MM.1S (cell line): ENCODE results near the gene KRTAP20-3.

Experiments used
- DNase-seq: peaks from one replicate; pipeline ENCODE4 v3.0.0-alpha.2; 2015
- H2AFZ ChIP-seq: fragments of 300-600 bp; sonication (generic); 2 replicates; pipeline ENCODE4 v1.6.0; 2016; ENCODE audit warnings: antibody characterized with exemption, low read length
- H3F3A ChIP-seq: fragments of 300-600 bp; sonication (generic); 2 replicates; pipeline ENCODE4 v1.6.1; 2016; ENCODE audit warnings: mild to moderate bottlenecking, antibody characterized with exemption, low read length, moderate library complexity, mixed read lengths; ENCODE audit not compliant: insufficient read depth
- H3K27ac ChIP-seq: fragments of 300-600 bp; sonication (generic); 2 replicates; pipeline ENCODE4 v1.5.1; 2016; ENCODE audit warnings: mild to moderate bottlenecking, low read length
- H3K27me3 ChIP-seq: fragments of 300-600 bp; sonication (generic); replicated peaks from 2 replicates; pipeline ENCODE4 v1.6.0; 2016; ENCODE audit warnings: low read length; ENCODE audit not compliant: insufficient read depth
- H3K36me3 ChIP-seq: fragments of 300-600 bp; sonication (generic); replicated peaks from 2 replicates; pipeline ENCODE4 v1.6.1; 2016; ENCODE audit warnings: mild to moderate bottlenecking, low read length, mixed read lengths; ENCODE audit not compliant: insufficient read depth
- H3K4me1 ChIP-seq: fragments of 300-600 bp; sonication (generic); 2 replicates; pipeline ENCODE4 v1.6.1; 2016; ENCODE audit warnings: low read length, mixed read lengths
- H3K4me2 ChIP-seq: fragments of 300-600 bp; sonication (generic); 2 replicates; pipeline ENCODE4 v1.6.0; 2016; ENCODE audit warnings: low read depth, low read length
- H3K4me3 ChIP-seq: fragments of 300-600 bp; sonication (generic); 2 replicates; pipeline ENCODE4 v1.5.1; 2016; ENCODE audit warnings: low read length, mixed read lengths
- H3K79me2 ChIP-seq: fragments of 300-600 bp; sonication (generic); 2 replicates; pipeline ENCODE4 v1.6.1; 2016; ENCODE audit warnings: mixed run types, low read length, mixed read lengths
- H3K9ac ChIP-seq: fragments of 300-600 bp; sonication (generic); 2 replicates; pipeline ENCODE4 v1.6.1; 2016; ENCODE audit warnings: low read length, mixed read lengths
- H3K9me2 ChIP-seq: fragments of 300-600 bp; sonication (generic); replicated peaks from 2 replicates; pipeline ENCODE4 v1.6.1; 2016; ENCODE audit warnings: mild to moderate bottlenecking, low read length, mixed read lengths; ENCODE audit not compliant: insufficient read depth
- H3K9me3 ChIP-seq: fragments of 300-600 bp; sonication (generic); replicated peaks from 2 replicates; pipeline ENCODE4 v1.6.1; 2016; ENCODE audit warnings: mild to moderate bottlenecking, low read length, mixed read lengths; ENCODE audit not compliant: insufficient read depth
- H4K20me1 ChIP-seq: fragments of 300-600 bp; sonication (generic); 2 replicates; pipeline ENCODE4 v1.6.1; 2016; ENCODE audit warnings: mild to moderate bottlenecking, low read length, moderate library complexity, mixed read lengths; ENCODE audit not compliant: insufficient read depth
- EZH2 ChIP-seq: fragments of 300-600 bp; sonication (generic); optimal IDR thresholded peaks from 2 replicates; pipeline ENCODE3; 2017; ENCODE audit warnings: low read depth, mild to moderate bottlenecking, antibody characterized with exemption, low read length, mixed read lengths
- EZH2phosphoT487 ChIP-seq: fragments of 300-600 bp; sonication (generic); IDR thresholded peaks from 2 replicates; pipeline ENCODE4 v1.6.1; 2018; ENCODE audit warnings: antibody characterized with exemption, low read length
- TF ChIP-seq, protein P1 (sequence below): fragments of 300-600 bp; sonication (generic); IDR thresholded peaks from 2 replicates; pipeline ENCODE4 v1.5.1; 2016; ENCODE audit warnings: antibody characterized with exemption, low read length, mixed read lengths

Gene KRTAP20-3

DNA sequence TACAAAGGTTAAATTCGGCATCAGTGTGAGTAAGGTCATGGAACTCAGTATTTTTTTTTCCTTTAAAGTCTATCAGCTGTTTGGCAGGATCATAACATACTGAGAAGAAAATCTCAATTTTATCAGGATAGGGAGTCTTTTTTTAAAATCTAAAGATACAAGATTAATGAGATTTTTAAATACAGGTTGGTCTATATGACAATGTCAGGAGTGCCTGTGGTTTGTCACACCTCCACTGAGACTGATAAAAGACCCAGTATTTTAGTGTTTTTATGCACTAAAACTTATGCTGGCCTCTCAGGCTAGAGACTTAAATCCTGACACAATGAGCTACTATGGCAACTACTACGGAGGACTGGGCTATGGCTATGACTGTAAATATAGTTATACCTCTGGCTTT lies at the start of gene KRTAP20-3:
TSS of gene KRTAP20-3 (plus strand) at position 301 of the 400 bp plus-strand sequence.
- H3K4me2 ChIP-seq: no peak within 1 kb of the TSS
- H3K79me2 ChIP-seq: no peaks in the 10 kb centered on the region
- no peaks in the 10 kb centered on the region for H3K36me3 ChIP-seq
- H3K27ac ChIP-seq: no peak within 1 kb of the TSS
- H3K27me3 ChIP-seq: no peaks in the 10 kb centered on the region
- no peaks in the 10 kb centered on the region for H3K9me2 ChIP-seq
- H3K4me3 ChIP-seq: no peak within 1 kb of the TSS
- DNase-seq: no peak
- no peaks in the 10 kb centered on the region for H4K20me1 ChIP-seq
- H3F3A ChIP-seq: no peaks in the 10 kb centered on the region
- H3K9me3 ChIP-seq: no peaks in the 10 kb centered on the region
- TF ChIP-seq, protein P1, sequence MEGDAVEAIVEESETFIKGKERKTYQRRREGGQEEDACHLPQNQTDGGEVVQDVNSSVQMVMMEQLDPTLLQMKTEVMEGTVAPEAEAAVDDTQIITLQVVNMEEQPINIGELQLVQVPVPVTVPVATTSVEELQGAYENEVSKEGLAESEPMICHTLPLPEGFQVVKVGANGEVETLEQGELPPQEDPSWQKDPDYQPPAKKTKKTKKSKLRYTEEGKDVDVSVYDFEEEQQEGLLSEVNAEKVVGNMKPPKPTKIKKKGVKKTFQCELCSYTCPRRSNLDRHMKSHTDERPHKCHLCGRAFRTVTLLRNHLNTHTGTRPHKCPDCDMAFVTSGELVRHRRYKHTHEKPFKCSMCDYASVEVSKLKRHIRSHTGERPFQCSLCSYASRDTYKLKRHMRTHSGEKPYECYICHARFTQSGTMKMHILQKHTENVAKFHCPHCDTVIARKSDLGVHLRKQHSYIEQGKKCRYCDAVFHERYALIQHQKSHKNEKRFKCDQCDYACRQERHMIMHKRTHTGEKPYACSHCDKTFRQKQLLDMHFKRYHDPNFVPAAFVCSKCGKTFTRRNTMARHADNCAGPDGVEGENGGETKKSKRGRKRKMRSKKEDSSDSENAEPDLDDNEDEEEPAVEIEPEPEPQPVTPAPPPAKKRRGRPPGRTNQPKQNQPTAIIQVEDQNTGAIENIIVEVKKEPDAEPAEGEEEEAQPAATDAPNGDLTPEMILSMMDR: no peak
- TF ChIP-seq EZH2phosphoT487: no peak
- TF ChIP-seq EZH2: no peak
- H3K4me1 ChIP-seq: no peaks in the 10 kb centered on the region
- H3K9ac ChIP-seq: no peak within 1 kb of the TSS
- no peak within 1 kb of the TSS for H2AFZ ChIP-seq

DNA sequence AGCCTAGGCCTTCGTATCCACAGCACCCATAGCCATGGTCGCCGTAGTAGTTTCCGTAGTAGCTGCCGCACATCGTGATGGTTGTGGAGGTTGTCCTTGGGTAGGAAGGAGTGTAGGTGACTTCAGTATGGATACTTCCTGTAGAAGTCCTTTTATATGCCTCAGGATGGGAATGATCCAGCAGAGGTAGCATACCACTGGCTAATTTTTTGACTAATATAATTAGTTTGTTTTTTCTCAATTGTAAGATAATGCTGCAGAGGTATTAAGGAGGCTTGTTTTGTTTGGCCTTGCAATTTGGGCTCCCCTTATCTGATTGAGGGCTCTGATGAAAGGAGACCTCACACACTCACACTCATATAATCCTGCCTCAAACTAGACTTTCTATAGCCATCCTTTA lies 43.9 kb upstream of the KRTAP20-3 start, which contains the start of gene KRTAP6-2:
TSS of gene KRTAP6-2 (minus strand) at position 101 of the 400 bp plus-strand sequence. CDS start at position 73, 28 bp downstream.
- Histone ChIP-seq H3K36me3 (no peaks in the 10 kb centered on the region), H3K4me2 (no peak within 1 kb of the TSS), H3K4me3 (no peak within 1 kb of the TSS), H3K9me2 (no peaks in the 10 kb centered on the region), H3K9ac (no peak within 1 kb of the TSS), H3K27ac (no peak within 1 kb of the TSS), H3K27me3 (no peaks in the 10 kb centered on the region), H3K79me2 (no peaks in the 10 kb centered on the region), H3K4me1 (no peaks in the 10 kb centered on the region), H4K20me1 (no peaks in the 10 kb centered on the region), H2AFZ (no peak within 1 kb of the TSS), H3F3A (no peaks in the 10 kb centered on the region), H3K9me3 (no peaks in the 10 kb centered on the region)
- no peak for DNase-seq
- TF ChIP-seq EZH2phosphoT487 (no peak), EZH2 (no peak)
- TF ChIP-seq, protein P1: no peak

DNA sequence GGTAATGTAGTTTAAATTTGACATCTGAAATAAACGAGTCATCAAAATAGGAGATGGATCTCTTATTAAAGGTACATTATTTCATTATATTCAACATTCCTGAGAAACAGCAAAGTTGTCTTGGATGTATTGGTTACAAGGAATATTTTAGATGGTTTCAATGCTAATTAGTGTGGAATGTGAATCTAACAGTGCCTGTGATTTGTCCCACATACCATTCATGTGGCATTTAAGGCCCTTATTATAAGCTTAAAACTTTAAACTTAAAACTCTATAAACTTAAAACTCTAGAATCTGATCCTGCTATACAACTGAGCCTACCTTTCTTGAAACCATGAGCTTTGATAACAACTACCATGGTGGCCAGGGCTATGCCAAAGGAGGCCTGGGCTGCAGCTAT lies 41.9 kb upstream of the KRTAP20-3 start, which contains the start of gene KRTAP22-1:
TSS of gene KRTAP22-1 (plus strand) at position 301 of the 400 bp plus-strand sequence.
- H3K79me2 ChIP-seq: no peaks in the 10 kb centered on the region
- no peak within 1 kb of the TSS for H3K4me2 ChIP-seq
- no peak within 1 kb of the TSS for H3K4me3 ChIP-seq
- no peak within 1 kb of the TSS for H2AFZ ChIP-seq
- no peaks in the 10 kb centered on the region for H3F3A ChIP-seq
- no peak within 1 kb of the TSS for H3K9ac ChIP-seq
- no peaks in the 10 kb centered on the region for H3K9me3 ChIP-seq
- no peak for DNase-seq
- no peaks in the 10 kb centered on the region for H3K9me2 ChIP-seq
- no peaks in the 10 kb centered on the region for H4K20me1 ChIP-seq
- peaks cover 5% of the 10 kb centered on the region; the same call in 1 of the 2 replicates for H3K4me1 ChIP-seq
- H3K27ac ChIP-seq: no peak within 1 kb of the TSS
- H3K36me3 ChIP-seq: no peaks in the 10 kb centered on the region
- TF ChIP-seq EZH2phosphoT487 (no peak), EZH2 (no peak)
- TF ChIP-seq, protein P1: no peak
- no peaks in the 10 kb centered on the region for H3K27me3 ChIP-seq
